Activated CD4-positive, CD25-positive, alpha-beta regulatory T cell treated with anti-CD3 and anti-CD28 coated beads, Interleukin-2, amount 50 U/mL, for 24 hours (primary cell): ENCODE measurements around the gene RIPPLY1.

ENCODE experiments used
- ATAC-seq, 2 donors: fragments of 150-1000 bp; cut with Tn5 transposase; one replicate each; pipeline ENCODE4 v1.10.0; 2021; ENCODE audit warnings: mild to moderate bottlenecking in 1 of 2, moderate library complexity in 1 of 2

Gene RIPPLY1

DNA sequence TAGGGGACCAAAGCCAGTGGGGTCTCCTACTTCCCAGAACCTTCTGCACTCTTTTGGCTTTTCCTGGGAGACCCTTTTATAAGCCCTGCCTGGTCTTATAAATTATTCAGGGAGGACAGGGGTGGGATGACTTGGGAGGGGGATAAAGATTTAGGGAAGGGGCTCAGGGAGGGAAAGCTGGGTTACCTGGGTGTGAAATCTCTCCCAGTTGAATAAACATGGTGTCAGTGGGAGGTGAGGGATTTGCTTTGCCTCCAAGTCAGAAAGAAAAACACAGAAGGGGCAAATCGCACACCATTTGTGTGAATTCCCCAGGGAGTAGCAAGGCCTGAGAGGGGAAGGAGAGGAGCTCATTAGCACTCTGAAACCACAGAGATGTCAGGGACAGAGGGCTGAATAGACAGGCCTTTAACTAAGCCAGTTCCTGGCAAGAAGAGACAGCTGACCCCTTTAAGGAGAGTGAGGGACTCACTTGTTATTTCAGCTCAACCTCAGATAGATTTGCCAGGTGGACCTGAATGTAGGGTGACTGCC is at the start of gene RIPPLY1:
Gene RIPPLY1, minus strand, starts transcription at position 51 of the 534 bp plus-strand sequence. CDS start 54 bp downstream, outside the sequence.
- ATAC-seq, result no peak

DNA sequence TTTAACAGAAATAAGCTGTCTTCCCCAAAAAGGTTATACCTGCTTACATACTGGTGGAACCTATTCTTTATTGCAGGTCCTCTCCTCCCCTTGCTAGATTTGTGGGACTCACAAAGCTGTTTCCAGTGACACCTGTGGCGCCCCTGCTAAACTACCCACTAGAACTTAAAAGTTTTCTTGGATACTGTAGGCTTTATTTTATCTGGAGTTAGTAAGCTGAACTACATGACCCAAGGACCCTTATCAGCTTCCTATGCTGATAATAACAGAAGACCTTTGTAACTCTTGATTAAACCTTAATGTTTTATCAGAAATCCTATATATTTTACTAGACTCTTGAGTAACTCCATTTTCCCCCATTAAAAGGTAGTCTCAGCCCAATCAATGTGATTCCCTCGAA is 49.4 kb upstream of the RIPPLY1 start:
- no peak for ATAC-seq

DNA sequence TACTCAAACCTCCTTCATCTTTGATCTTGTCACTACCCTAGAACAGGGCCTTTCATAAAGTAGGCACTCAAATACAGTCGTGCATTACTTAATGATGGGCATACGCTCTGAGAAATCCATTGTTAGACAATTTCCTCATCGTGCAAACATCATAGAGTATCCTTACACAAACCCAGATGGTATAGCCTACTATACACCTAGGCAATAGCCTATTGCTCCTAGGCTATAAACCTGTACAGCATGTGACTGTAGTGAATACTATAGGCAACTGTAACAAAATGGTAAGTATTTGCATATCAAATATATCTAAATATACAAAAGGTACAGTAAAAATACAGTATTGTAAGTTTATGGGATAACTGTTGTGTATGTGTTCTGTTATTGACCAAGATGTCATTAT is 48.9 kb upstream of the RIPPLY1 start:
- ATAC-seq, result no peak

DNA sequence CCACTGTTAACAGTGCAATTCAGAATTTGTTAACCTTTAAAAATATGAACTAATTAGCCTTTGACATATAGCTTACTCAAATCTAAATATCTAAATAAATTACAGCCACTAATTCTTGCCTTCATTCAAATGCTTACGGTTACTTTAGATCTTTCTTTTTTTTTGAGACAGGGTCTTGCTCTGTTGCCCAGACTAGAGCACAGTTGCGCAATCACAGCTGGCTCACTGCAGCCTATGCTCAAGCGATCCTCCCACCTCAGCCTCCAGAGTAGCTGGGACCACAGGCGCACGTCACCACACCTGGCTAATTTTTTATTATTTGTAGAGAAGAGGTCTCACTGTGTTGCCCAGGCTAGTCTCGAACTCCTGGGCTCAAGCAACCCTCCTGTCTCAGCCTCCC is 48.1 kb upstream of the RIPPLY1 start:
- ATAC-seq, result no peak

DNA sequence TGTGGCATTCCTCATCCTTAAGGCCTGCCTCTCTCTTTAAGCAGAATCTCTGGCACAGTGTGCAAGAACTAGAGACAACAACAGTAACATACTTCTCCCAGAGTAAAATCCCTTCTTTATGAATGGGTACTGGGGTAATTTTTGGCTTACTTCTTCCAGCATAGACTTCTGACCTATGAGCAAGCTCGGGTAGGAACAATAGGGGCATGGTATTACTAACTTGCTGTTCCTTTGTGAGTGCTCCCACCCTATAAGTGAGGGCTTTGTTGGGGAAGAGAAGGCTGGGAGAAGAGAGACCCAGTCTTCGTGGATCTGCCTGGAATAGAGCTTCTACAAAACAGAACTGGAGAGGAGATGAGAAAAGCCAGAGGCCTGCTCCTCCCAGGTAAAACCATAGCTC is 47.2 kb upstream of the RIPPLY1 start:
- ATAC-seq, result no peak

DNA sequence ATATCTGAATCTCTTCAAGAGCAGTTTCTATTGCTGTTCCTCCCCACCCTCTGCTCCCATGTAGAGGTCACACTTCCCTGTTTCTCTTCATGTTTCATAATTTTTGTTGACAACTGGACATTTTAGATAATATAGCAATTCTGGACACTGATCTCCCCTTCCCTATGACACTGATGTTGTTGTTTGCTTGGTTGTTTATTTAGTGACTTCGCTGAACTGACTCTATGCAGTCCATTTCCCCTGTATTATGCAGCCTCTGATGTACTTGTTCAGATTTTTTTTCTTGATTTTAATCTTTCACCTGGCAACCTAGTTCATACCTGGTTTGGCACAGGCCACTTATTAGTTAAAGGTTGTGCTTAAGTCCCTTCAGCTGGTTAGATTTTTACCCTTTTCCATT is 46.2 kb upstream of the RIPPLY1 start:
- ATAC-seq, result no peak

DNA sequence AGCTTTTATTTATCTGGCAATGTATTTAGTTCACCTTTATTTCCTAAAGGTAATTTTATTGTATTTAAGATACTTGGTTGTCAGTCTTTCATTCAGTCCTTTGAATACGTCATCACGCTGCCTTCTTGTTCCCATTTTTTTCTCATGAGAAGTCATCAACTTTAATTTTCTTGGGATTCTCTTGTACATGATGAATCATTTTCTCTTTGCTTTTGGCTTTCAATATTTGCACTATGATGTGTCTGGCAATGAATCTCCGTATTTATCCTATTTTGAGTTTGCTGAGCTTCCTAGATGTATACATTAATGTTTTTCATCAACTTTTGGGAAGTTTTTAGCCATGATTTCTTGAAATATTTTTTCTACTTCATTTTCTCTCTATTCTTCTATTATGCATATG is 45.5 kb upstream of the RIPPLY1 start:
- no peak for ATAC-seq

GRCh38 chrX:106946464-106946863 is 43.3 kb upstream of the RIPPLY1 start:
- no peak for ATAC-seq

DNA sequence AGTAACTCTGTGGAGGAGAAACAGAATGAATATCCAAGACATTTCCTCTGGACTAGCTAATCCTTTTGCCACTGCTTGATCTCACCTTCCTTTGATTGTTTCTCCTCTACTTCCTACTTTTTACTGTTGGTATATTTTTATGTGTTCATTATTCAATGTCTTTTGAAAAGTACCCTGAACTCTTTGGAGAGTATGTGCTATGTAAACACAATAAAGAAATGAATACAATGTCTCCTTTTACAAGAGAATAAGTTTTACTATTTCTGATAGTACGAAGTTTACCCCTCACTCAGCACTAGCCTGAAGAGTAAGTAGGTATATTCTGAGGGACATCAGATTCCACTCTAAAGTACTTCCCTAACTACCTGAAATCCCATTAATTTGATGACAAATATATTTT is 36.9 kb upstream of the RIPPLY1 start:
- no peak for ATAC-seq

DNA sequence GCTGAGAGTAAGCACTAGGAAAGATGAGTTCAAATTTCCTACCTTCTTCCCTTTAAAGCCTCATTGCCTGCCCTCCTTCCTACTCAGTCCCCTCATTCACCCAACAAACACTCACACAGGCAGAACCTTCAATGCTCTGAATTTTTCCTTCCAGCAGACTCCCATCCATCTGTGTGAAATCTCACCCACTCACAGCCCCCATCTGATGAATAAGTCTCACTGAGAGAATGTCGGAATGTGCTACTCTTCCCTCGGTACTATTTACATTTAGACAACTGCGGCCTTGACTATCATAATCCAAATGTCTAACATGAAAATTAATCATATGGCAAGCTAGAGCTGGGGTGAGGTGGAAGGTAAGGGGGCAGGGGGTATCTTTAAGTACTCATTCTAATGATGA is 36.4 kb upstream of the RIPPLY1 start:
- ATAC-seq, result no peak

DNA sequence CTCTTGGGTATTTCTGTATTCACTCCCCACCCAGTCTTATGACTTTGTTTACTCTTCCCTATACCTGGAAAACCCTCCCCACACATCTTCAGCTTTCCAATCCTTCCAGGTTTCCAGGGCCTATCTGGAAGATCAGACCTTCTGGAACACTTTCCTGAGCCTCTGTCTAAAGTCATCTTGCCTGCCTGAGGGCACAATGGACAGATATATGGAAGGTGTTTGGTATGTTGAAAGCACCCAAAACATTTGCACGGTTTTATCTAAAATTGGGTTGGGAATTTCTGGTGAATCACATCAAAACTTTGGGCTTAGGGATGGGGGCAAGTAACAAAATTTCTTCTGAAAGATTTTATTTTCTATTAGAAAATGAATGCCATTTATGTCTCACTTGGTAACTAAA is 33.1 kb upstream of the RIPPLY1 start:
- ATAC-seq, result no peak

DNA sequence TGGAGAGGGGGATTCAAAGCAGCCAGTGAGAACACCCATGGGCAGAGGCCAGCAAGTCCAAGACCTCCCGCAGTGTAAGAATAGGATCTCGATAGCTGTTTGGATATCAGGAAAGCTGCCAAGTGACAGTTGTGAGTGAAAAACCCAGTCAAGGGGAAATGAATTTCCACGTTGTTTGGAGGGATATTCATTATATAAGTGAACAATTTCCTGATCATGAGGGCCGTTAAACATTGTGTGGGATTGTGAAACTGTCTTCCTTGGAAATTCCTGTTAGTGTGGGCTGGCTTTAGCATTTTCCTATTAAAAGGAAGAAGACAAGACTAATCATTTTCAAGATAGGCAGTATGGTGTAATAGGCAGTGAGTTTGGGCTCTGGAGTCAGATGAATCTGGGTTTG is 32.0 kb upstream of the RIPPLY1 start:
- no peak for ATAC-seq

GRCh38 chrX:106933538-106933961 is 30.4 kb upstream of the RIPPLY1 start:
- no peak for ATAC-seq

- no peak for ATAC-seq
Observed at GRCh38 chrX:106932960-106933537, 29.9 kb upstream of the RIPPLY1 start.

DNA sequence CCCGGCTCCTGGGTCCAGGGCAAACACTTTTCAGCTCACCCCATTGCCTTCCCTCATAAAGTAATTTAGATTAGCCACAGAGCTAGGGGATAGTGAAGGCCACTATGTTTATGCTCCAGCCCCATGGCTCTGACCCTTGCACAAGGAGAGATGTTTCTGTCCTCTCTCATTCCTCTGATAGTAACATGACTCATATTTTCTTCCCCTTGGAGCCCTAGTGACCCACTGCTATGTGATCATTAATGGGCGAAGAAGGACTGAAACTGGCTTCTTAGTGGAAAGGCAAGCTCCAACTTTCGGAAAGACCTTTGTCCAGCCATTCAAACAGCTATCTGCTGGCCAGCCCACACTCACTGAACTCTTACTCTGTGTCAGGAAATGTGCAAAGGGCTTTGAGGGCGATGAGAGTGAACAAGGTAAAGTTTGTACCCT is 29.4 kb upstream of the RIPPLY1 start:
- no peak for ATAC-seq

GRCh38 chrX:106931831-106932491 is 28.8 kb upstream of the RIPPLY1 start:
- ATAC-seq, result no peak

DNA sequence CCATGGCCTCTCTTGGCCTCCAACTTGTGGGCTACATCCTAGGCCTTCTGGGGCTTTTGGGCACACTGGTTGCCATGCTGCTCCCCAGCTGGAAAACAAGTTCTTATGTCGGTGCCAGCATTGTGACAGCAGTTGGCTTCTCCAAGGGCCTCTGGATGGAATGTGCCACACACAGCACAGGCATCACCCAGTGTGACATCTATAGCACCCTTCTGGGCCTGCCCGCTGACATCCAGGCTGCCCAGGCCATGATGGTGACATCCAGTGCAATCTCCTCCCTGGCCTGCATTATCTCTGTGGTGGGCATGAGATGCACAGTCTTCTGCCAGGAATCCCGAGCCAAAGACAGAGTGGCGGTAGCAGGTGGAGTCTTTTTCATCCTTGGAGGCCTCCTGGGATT is 25.1 kb upstream of the RIPPLY1 start:
- ATAC-seq, result no peak

- no peak for ATAC-seq
Observed at GRCh38 chrX:106927700-106928099, 24.6 kb upstream of the RIPPLY1 start.

GRCh38 chrX:106927023-106927422 is 23.9 kb upstream of the RIPPLY1 start:
- no peak for ATAC-seq

DNA sequence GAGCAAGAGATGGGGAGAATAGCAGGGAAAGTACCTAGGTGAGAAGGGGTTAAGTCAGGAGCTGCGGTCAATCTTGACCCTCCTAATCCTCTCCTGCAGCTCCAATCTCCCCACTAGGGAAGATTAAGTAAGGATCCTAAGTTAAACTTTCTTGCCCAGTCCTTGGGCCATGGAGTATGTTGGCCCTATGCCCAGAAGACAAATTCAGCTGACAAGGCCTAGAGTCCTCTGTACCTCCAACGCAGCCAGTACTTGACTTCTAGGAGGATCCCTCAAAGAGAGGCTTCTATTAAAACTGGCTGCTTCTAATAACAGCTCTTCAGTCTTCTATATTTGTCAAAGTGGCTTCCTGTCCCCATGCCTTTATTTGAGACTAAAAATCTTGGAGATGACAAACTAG is 18.5 kb upstream of the RIPPLY1 start:
- no peak for ATAC-seq

DNA sequence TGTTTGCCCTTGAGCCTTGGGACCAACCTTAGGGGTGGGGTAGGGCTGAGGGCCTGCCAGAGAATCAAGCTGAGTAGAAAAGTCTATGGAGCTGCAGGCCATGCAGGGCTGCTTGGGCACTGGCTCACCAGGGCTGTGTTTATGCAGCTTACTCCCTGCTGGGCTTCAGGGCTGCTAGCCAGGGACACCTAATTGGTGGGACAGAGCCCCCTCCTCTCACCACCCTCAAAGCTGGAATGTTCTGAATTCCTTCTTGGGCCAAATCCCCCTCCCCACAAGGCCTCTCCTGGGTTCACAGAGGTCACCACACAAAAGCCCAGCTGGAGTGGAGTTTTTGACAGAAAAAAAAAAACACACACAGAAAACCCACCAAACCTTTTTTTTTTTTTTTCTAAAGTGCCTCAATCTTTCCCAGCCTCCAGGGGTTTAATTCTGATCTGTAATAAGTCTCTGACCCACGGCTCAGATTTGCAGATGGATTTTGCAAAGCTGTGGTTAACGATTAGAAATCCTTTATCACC is 16.9 kb upstream of the RIPPLY1 start, which contains the start of gene CLDN2:
Gene CLDN2, plus strand, starts transcription at position 471 of the 521 bp plus-strand sequence. CDS start 7,827 bp downstream, outside the sequence.
- ATAC-seq, result no peak

DNA sequence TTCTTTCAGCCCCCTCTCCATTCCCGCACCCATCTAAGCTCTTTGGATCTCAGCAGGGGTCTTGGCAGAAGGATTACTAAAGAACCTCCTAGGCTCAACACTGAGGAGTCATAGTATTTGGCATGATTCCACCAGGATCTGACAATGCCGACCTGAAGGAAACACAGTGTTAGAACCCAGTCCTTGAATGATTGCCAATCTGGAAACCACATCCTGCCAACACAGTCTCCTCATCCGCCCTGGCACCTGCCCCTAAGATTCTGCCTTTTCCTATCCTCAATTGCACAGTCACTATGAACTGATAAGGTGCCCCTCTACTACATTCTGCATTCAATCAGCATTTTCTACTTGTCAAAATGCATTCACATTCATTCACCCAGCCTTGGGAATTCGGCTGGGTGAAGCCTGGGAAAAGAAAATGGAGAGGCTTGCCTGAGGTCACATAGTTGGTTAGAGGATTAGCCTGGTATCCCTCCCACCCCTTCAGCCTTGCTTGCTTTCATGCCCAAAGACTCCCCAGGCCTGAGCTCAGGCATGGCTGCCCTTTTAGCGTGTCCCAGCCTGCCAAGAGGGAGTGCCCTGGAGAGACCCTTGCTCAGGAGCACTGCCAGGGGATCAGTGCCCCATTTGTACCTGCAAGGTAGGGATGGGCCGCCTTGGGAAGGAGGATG is 14.8 kb upstream of the RIPPLY1 start:
- ATAC-seq, result no peak

GRCh38 chrX:106912864-106913263 is 9.7 kb upstream of the RIPPLY1 start:
- no peak for ATAC-seq

DNA sequence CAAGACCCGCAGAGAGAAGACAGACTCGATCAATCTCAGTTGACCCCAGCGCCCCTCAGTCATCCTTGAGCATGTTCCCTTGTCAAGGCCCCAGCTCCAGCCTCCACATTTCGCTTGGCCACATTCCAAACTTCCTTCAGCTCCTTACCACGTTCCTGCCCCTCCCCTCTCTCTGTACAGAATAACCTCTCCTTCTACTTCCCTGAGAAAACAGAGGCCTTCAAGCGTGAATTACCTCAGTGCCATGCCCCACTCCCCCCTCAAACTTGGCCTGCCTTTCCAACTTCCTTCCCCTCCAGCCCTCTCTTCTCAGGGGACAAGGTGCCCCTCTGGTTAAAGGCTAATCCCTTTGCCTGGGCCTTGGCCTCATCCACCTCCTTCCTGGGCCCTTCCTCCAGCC is 3.2 kb upstream of the RIPPLY1 start:
- ATAC-seq, result no peak
